DMS53 treated with DMSO at 0.1 percent for 48 hours (cell line): Measurements from ENCODE around the gene EIF3K.

Source experiments
- DNase-seq: peaks from one replicate; lab custom pipeline; 2025; ENCODE audit not compliant: unreplicated experiment; lab: John Stamatoyannopoulos, UW

The EIF3K gene

GRCh38 chr19:38665219-38665931 lies 46.4 kb downstream of the EIF3K start:
- no peak for DNase-seq

- DNase-seq = no peak
Observed at GRCh38 chr19:38665950-38666662, 47.1 kb downstream of the EIF3K start.

- no peak for DNase-seq
Observed at GRCh38 chr19:38666663-38667511, 47.9 kb downstream of the EIF3K start.

GRCh38 chr19:38667661-38668171 lies 48.7 kb downstream of the EIF3K start:
- DNase-seq = no peak

- no peak for DNase-seq
Observed at GRCh38 chr19:38669552-38669951, 50.6 kb downstream of the EIF3K start.

- peak; percentile 33 for DNase-seq
Observed at GRCh38 chr19:38670921-38671398, 52.0 kb downstream of the EIF3K start.

GRCh38 chr19:38671654-38672053 lies 52.7 kb downstream of the EIF3K start:
- no peak for DNase-seq

GRCh38 chr19:38673030-38673429 lies 54.0 kb downstream of the EIF3K start:
- DNase-seq = no peak

- no peak for DNase-seq
Observed at GRCh38 chr19:38674388-38675171, 55.6 kb downstream of the EIF3K start.

- DNase-seq = no peak
Observed at GRCh38 chr19:38675611-38676010, 56.6 kb downstream of the EIF3K start.

GRCh38 chr19:38676023-38676877 lies 57.3 kb downstream of the EIF3K start:
- DNase-seq = peak; percentile 13

GRCh38 chr19:38676878-38677646 lies 58.1 kb downstream of the EIF3K start:
- no peak for DNase-seq

- no peak for DNase-seq
Observed at GRCh38 chr19:38678217-38678890, 59.4 kb downstream of the EIF3K start.

- no peak for DNase-seq
Observed at GRCh38 chr19:38678891-38679494, 60.0 kb downstream of the EIF3K start.

GRCh38 chr19:38679839-38680238 lies 60.9 kb downstream of the EIF3K start:
- no peak for DNase-seq

GRCh38 chr19:38682195-38682867 lies 63.3 kb downstream of the EIF3K start:
- no peak for DNase-seq

GRCh38 chr19:38682872-38683392 lies 63.9 kb downstream of the EIF3K start:
- no peak for DNase-seq
